Mucosa of gallbladder (tissue), 1 donor: ENCODE data around the gene RNF135. TPM values are rescaled to one million over a fixed set of nuclear protein-coding genes. Genes with fewer than 3 reads are reported as not detected.
"Not testable (repeated sequence)": the region's sequence is repeated elsewhere in the genome, so short reads cannot be mapped to it uniquely, and the experiment has no call there.

Experiments used
- DNase-seq: peaks from one replicate; pipeline ENCODE4 v3.0.0-alpha.2; 2020; ENCODE audit warnings: low spot score
- total RNA-seq: library from RNA; stranded (reverse); gene quantifications from one replicate; pipeline ENCODE4 v1.2.1, GENCODE V29; 2021
- donor health status: DM: no; HTN: no; CAD: no.

Gene RNF135
- total RNA-seq: 22.3 TPM

- DNase-seq: peak; percentile 85
These were observed at the start of gene RNF135 for GRCh38 chr17:30970831-30971567. Gene RNF135 (plus strand): TSS chr17:30971039. CDS start chr17:30971074, 35 bp downstream.

GRCh38 chr17:30921544-30922196, 49.2 kb upstream of the RNF135 start, which contains the start of gene ADAP2:
Gene ADAP2 (plus strand): TSS chr17:30921945. CDS start chr17:30922015, 70 bp downstream.
- peak; percentile 56 for DNase-seq

- DNase-seq: no peak
These were observed 48.4 kb upstream of the RNF135 start for GRCh38 chr17:30922235-30923030.

GRCh38 chr17:30924341-30924740, 46.5 kb upstream of the RNF135 start:
- no peak for DNase-seq

GRCh38 chr17:30926516-30926915, 44.3 kb upstream of the RNF135 start:
- DNase-seq: no peak

GRCh38 chr17:30927756-30928155, 43.1 kb upstream of the RNF135 start:
- DNase-seq: no peak

GRCh38 chr17:30928584-30928983, 42.3 kb upstream of the RNF135 start:
- no peak for DNase-seq

GRCh38 chr17:30929081-30929633, 41.7 kb upstream of the RNF135 start:
- DNase-seq: no peak

- DNase-seq: not testable (repeated sequence)
These were observed 41.0 kb upstream of the RNF135 start for GRCh38 chr17:30929861-30930260.

GRCh38 chr17:30930495-30930894, 40.3 kb upstream of the RNF135 start:
- no peak for DNase-seq

GRCh38 chr17:30931582-30931981, 39.3 kb upstream of the RNF135 start:
- DNase-seq: not testable (repeated sequence)

GRCh38 chr17:30933966-30934365, 36.9 kb upstream of the RNF135 start:
- no peak for DNase-seq

- no peak for DNase-seq
These were observed 31.7 kb upstream of the RNF135 start for GRCh38 chr17:30939051-30939689.

- DNase-seq: no peak
These were observed 28.3 kb upstream of the RNF135 start for GRCh38 chr17:30942308-30943079.

- no peak for DNase-seq
These were observed 23.0 kb upstream of the RNF135 start for GRCh38 chr17:30947796-30948195.

GRCh38 chr17:30950189-30950588, 20.6 kb upstream of the RNF135 start:
- no peak for DNase-seq

GRCh38 chr17:30950669-30951399, 20.0 kb upstream of the RNF135 start:
- peak; percentile 93 for DNase-seq

- DNase-seq: no peak
These were observed 18.0 kb upstream of the RNF135 start for GRCh38 chr17:30952638-30953393.
